NK-92 (cell line): ENCODE results near the gene NBPF1.
"Not testable (repeated sequence)": the region's sequence is repeated elsewhere in the genome, so short reads cannot be mapped to it uniquely, and the experiment has no call there.

ENCODE experiments used
- DNase-seq: peaks from one replicate; lab custom pipeline; 2025; ENCODE audit not compliant: unreplicated experiment; lab: John Stamatoyannopoulos, UW

The NBPF1 gene

GRCh38 chr1:16607853-16608815 lies 5.2 kb downstream of the NBPF1 start:
- not testable (repeated sequence) for DNase-seq

- DNase-seq, result no peak
These were observed 5.9 kb downstream of the NBPF1 start for GRCh38 chr1:16607433-16607851.

- not testable (repeated sequence) for DNase-seq
These were observed 6.5 kb downstream of the NBPF1 start for GRCh38 chr1:16606666-16607432.

- DNase-seq, result no peak
These were observed 7.5 kb downstream of the NBPF1 start for GRCh38 chr1:16605532-16606505.

- DNase-seq, result no peak
These were observed 8.2 kb downstream of the NBPF1 start for GRCh38 chr1:16605213-16605525.

GRCh38 chr1:16604514-16605212 lies 8.7 kb downstream of the NBPF1 start:
- not testable (repeated sequence) for DNase-seq

GRCh38 chr1:16603623-16604022 lies 9.7 kb downstream of the NBPF1 start:
- not testable (repeated sequence) for DNase-seq

GRCh38 chr1:16602336-16603011 lies 10.9 kb downstream of the NBPF1 start:
- not testable (repeated sequence) for DNase-seq

GRCh38 chr1:16600855-16601786 lies 12.2 kb downstream of the NBPF1 start:
- not testable (repeated sequence) for DNase-seq

- DNase-seq, result not testable (repeated sequence)
These were observed 14.0 kb downstream of the NBPF1 start for GRCh38 chr1:16599326-16599725.

GRCh38 chr1:16595216-16595615 lies 18.1 kb downstream of the NBPF1 start:
- not testable (repeated sequence) for DNase-seq

GRCh38 chr1:16591845-16592244 lies 21.5 kb downstream of the NBPF1 start:
- DNase-seq, result not testable (repeated sequence)

GRCh38 chr1:16588081-16588480 lies 25.3 kb downstream of the NBPF1 start:
- DNase-seq, result not testable (repeated sequence)

GRCh38 chr1:16587639-16588038 lies 25.7 kb downstream of the NBPF1 start:
- DNase-seq, result not testable (repeated sequence)

GRCh38 chr1:16565324-16565723 lies 48.0 kb downstream of the NBPF1 start:
- not testable (repeated sequence) for DNase-seq

GRCh38 chr1:16561035-16561434 lies 52.3 kb downstream of the NBPF1 start:
- not testable (repeated sequence) for DNase-seq

- not testable (repeated sequence) for DNase-seq
These were observed 52.9 kb downstream of the NBPF1 start for GRCh38 chr1:16560498-16560897.

GRCh38 chr1:16559688-16560087 lies 53.7 kb downstream of the NBPF1 start:
- DNase-seq, result not testable (repeated sequence)
